ENCODE measurements around the gene RBM17.

DNA sequence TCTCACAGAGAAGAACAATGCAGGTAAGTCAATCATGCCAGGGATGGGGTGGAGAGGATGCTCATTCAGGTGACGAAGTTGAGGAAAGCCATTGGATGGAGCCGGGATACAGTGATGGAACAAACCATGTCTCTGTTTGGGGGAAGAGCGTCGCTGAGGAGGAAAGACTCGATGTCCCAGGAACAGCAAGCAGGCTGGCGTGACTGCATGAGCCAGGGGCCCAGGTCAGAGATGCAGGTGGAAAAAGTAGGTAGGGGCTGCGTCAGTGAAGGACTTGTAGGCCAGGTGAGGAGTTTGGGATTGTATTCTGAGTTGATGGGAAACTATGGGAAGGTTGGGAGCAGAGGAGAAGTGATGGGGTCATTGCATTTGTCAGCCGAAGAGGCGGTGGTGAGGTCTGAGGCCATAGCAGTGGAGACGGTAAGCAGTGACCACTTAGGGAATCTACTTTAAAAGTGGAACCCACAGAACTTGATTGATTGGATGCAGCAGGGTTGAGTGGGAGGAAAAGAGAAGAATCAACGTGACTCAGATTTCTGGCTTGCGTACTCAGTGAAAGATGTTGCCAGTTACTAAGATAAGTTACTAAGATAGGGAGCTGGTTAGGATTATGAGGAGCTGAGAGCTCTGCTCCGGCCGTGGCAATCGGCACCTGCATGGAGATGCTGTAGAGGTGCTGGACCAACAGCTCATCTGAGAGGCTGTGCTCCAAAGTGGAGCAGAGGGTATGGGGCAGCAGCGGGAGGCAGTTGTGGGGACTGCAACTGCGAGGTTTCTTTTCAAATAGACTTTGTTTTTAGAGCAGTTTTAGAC is 14.1 kb upstream of the RBM17 start:
- TF ChIP-seq EP300 (IDR thresholded peaks at IDR 0.05) (no peak), CTCF (IDR thresholded peaks at IDR 0.05) (no peak), POLR2A (IDR thresholded peaks at IDR 0.05) (no peak)
